NCI-H446 (cell line): Measurements from ENCODE around the gene ZEB2.
A peak's percentile ranks its signal among the peaks of the same experiment; 100 is the strongest.

Experiments
- DNase-seq, 2 experiments: peaks; one replicate each; lab custom pipeline; 2025; lab: John Stamatoyannopoulos, UW

The ZEB2 gene

DNA sequence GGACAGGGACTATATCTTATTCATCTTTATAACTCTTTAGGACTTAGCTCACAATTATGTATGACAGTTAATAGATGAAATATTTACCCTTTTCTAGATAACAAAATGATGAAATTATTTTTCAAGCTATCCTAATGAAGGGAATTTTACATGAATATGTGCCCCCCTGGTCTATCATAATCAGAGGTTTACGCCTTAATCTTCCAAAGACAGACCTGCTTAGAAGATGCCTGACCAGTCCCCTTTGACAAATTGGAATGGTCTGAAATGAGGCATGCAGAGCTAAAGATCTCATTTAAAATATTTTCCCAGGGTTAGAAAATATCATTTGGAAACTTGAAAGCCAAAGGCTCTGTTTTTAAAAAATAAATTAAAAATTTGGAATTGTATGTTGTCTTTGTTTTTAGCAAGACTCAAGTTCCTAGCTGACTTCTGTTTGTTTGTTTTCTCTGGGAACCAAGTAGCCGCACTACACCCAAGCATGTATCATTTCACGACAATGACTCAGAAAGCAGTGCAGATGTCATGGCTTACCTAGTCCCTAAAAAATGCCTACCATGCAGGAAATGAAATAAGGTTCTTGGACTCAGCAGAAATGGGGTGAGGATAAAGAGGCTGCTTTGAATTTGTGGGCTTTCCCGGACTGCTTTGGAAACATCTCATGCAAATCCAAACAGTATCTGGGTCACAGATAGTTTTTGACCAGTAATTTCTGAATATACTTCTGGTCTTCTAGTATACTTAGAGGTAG lies 162.1 kb downstream of the ZEB2 start:
- peak in 1 of 2 experiments; percentile 17 for DNase-seq

DNA sequence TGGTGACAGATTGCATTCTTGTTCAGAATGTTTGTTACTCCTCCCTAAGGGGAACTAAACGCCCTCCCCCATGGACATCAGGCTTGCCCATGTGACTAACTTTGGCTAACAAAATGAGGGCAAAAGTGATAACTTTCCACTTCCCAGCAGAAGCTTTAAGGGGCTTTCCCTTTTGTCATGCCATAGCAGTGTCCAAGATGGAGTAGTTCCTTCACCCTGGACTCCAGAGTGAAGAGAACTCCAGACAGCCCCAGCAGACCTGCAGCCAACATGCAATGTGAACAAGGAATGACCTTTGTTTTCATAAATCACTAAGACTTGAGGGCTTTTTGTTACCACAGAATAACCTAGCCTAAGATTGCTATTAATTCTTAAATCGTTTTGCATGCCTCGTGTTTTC lies 163.5 kb downstream of the ZEB2 start:
- DNase-seq = peak in 1 of 2 experiments; percentile 24

GRCh38 chr2:144354953-144355352 lies 165.0 kb downstream of the ZEB2 start:
- no peak for DNase-seq

DNA sequence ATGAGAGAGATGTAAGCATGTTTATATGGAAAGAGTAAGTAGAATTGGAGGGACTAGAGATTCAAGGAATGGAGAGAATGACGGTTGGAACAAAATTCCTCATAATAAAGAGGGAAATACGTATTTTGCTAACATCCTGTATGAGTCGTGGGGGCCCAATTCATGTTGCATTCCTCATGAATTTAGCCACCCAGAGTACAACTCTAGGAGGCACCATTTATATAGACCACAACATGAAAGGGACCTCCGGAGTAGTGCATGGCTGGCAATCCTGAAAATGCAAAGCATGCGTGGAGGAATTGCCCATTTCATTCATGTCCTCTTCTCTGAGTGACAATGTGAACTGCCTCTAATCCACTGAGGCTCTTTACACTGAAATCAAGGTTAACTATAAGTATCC lies 168.2 kb downstream of the ZEB2 start:
- DNase-seq = no peak

DNA sequence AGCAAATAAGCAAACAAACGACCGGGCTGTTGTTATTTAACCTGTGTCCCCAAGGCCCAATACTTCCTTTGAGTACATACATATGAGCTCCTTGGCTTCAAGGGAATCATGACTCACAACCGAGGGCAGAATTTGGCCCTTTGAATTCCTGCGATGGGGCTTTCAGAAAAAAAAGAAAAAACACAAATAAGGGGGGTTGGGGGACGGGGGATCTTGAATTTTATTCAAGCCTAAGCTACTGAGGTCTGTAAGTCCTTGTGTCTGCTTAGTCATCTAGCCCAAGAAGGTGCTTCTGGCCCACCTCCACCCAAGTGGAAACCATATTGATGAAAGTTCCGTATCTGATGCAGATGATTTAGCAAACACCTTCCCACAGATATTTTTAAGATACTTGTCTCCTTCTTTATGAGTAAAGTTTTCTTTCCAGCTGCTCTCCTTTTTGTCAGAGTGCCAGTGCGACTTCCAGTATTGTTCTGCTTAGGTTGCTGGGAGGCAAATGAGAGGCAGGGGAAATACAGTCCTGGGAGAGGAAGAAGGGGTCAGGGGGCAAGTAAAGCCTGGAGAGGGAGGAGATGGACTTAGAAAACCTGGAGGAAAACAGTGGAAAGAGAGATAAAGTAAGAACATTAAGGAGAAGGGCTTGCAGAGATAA lies 169.6 kb downstream of the ZEB2 start:
- DNase-seq = no peak

GRCh38 chr2:144349674-144350073 lies 170.2 kb downstream of the ZEB2 start:
- no peak for DNase-seq

- no peak for DNase-seq
Measured at GRCh38 chr2:144348846-144349245, 171.1 kb downstream of the ZEB2 start.

GRCh38 chr2:144346229-144346628 lies 173.7 kb downstream of the ZEB2 start:
- DNase-seq = no peak

GRCh38 chr2:144343145-144343544 lies 176.8 kb downstream of the ZEB2 start:
- no peak for DNase-seq

DNA sequence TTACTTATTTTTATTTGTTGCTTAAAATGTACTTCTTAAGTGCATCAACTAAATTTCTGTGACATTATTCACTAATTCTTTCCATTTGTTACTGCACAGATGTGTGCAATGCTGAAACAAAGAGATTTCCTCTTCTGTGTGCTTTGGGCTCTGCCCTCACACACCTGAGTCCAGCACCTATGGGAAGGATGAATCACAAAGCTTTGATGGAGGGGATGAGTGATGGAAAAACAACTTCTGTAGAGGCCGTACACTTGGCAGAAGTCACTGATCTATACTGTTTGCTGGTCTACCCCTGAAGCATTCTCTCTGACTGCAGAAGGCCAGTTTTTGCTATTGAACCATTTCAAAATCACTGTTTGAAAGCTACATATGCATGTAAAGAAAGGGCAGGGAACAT lies 178.4 kb downstream of the ZEB2 start:
- no peak for DNase-seq

GRCh38 chr2:144339048-144339447 lies 180.9 kb downstream of the ZEB2 start:
- no peak for DNase-seq

- DNase-seq = no peak
Measured at GRCh38 chr2:144334551-144334950, 185.4 kb downstream of the ZEB2 start.
